Activated naive CD8-positive, alpha-beta T cell treated with anti-CD3 and anti-CD28 coated beads, Interleukin-2, amount 50 U/mL, for 24 hours (primary cell): Measurements from ENCODE around the gene VAMP5.
"Not testable (repeated sequence)": the region's sequence is repeated elsewhere in the genome, so short reads cannot be mapped to it uniquely, and the experiment has no call there.

ENCODE experiments used
- ATAC-seq: fragments of 150-1000 bp; cut with Tn5 transposase; one replicate; pipeline ENCODE4 v1.10.0; 2021
- DNase-seq: peaks from one replicate; pipeline ENCODE4 v3.0.0; 2021
- H3K27ac Mint-ChIP-seq: one replicate; pipeline ENCODE4 v1.8.0; 2021; ENCODE audit warnings: mild to moderate bottlenecking, mixed read lengths
- H3K27me3 Mint-ChIP-seq: one replicate; pipeline ENCODE4 v1.8.0; 2021; ENCODE audit warnings: mixed read lengths
- H3K36me3 Mint-ChIP-seq: one replicate; pipeline ENCODE4 v1.8.0; 2021; ENCODE audit warnings: low read depth, mixed read lengths
- H3K4me1 Mint-ChIP-seq: one replicate; pipeline ENCODE4 v1.8.0; 2021; ENCODE audit warnings: mixed read lengths
- H3K4me3 Mint-ChIP-seq: one replicate; pipeline ENCODE4 v1.8.0; 2021; ENCODE audit warnings: mild to moderate bottlenecking, moderate library complexity, mixed read lengths
- H3K9me3 Mint-ChIP-seq: one replicate; pipeline ENCODE4 v1.8.0; 2021; ENCODE audit warnings: mixed read lengths

Gene VAMP5

DNA sequence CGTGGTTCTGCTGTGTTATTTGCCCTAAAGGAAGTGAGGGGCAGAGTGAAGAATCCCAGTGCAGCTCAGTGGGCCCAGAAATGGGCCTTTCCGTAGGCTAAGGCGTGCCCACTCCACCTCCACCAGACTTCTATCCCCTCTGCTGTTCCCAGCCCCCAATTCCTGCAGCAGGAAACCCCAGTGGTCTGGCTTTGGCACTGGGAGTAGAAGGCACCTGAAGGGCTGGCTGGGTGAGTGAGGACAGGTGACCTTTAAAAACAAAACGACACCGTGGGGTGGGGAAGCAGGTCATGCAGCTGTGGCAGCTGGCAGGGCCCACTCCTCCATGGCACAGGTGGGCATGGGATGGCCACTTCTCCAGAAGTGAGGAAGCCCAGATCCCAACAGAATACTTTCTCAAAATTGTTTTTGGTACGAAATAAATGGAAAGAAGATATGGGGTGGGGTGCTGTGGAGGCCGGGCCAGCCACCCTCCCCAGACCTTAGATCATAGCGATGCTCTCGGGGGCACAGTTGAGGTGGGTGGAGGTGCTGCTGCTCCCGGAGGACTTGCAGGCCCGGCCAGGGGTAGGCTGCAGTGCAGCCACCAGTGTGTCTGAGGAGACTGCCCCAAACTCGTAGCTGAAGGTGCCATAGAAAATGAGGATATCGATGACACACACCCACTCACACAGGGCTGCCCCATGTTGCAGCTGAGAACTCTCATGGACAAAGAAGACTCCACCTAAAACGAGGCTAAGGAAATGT is 14.5 kb downstream of the VAMP5 start:
- H3K4me3 Mint-ChIP-seq, result no peak overlapping the region
- H3K36me3 Mint-ChIP-seq, result peaks cover 9% of the 10 kb centered on the region
- no peak for DNase-seq
- no peak overlapping the region for H3K27ac Mint-ChIP-seq
- H3K4me1 Mint-ChIP-seq, result peaks cover 54% of the 10 kb centered on the region
- H3K27me3 Mint-ChIP-seq, result no peaks in the 10 kb centered on the region
- ATAC-seq, result no peak
- no peaks in the 10 kb centered on the region for H3K9me3 Mint-ChIP-seq

DNA sequence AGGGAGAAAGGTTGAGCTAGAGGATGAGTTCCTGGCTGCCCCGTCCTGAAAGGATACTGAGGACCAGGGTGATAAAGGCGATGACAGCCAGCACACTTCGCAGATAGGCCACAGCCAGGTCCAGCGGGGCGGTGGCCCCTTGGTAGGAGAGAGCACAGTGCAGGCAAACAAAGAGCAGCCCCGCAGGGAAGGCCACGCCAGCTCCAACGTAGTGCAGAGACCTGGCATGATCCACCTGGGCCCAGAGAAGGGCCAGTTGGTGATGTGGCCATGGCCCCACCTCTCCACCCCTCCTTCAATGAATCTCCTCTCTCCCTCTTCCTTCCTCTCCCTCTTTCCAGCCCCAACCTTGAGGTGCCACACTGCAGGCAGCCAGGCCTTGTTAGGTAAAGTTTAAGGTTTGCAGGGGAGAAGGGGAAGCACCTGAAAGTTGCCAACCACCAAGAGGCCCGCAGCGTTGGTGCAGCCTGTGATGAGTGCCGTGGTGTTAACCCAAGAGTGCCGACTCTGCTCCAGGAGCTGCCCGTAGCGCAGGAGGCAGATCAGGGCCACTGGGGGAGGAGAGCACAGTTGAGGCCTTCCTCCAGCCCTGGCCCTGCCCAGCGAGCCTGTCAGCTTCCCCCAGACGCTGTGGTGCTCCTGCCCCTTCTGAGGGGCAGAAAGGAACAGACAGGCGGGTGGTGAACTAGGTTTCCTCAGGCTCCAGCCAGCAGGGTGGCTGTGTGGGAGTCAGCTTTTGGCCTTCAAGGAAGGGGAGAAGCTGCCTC is 15.4 kb downstream of the VAMP5 start:
- H3K27ac Mint-ChIP-seq, result no peak overlapping the region
- H3K9me3 Mint-ChIP-seq, result no peaks in the 10 kb centered on the region
- no peak overlapping the region for H3K4me3 Mint-ChIP-seq
- DNase-seq (no peak), ATAC-seq (no peak)
- peaks cover 9% of the 10 kb centered on the region for H3K36me3 Mint-ChIP-seq
- peaks cover 51% of the 10 kb centered on the region for H3K4me1 Mint-ChIP-seq
- no peaks in the 10 kb centered on the region for H3K27me3 Mint-ChIP-seq

DNA sequence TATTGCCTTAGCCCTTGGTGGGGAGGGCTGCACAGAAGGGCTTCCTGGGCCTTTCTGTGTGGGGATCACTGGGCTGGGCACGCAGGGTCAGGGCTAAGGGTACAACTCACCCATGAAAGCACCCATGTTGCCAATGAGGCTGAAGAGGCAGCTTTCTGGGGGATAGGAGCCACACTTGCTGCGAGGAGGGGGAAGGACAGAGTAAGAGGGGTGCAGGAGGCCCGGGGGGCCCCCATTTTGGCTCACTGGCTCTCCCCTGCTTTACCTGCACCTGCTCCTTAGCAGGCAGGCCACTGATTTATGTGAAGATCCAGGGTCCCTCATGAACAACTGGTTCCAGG is 16.0 kb downstream of the VAMP5 start:
- no peak overlapping the region for H3K27ac Mint-ChIP-seq
- H3K36me3 Mint-ChIP-seq, result peaks cover 9% of the 10 kb centered on the region
- no peak for ATAC-seq
- no peaks in the 10 kb centered on the region for H3K9me3 Mint-ChIP-seq
- H3K27me3 Mint-ChIP-seq, result no peaks in the 10 kb centered on the region
- peaks cover 49% of the 10 kb centered on the region for H3K4me1 Mint-ChIP-seq
- DNase-seq, result no peak
- H3K4me3 Mint-ChIP-seq, result no peak overlapping the region

DNA sequence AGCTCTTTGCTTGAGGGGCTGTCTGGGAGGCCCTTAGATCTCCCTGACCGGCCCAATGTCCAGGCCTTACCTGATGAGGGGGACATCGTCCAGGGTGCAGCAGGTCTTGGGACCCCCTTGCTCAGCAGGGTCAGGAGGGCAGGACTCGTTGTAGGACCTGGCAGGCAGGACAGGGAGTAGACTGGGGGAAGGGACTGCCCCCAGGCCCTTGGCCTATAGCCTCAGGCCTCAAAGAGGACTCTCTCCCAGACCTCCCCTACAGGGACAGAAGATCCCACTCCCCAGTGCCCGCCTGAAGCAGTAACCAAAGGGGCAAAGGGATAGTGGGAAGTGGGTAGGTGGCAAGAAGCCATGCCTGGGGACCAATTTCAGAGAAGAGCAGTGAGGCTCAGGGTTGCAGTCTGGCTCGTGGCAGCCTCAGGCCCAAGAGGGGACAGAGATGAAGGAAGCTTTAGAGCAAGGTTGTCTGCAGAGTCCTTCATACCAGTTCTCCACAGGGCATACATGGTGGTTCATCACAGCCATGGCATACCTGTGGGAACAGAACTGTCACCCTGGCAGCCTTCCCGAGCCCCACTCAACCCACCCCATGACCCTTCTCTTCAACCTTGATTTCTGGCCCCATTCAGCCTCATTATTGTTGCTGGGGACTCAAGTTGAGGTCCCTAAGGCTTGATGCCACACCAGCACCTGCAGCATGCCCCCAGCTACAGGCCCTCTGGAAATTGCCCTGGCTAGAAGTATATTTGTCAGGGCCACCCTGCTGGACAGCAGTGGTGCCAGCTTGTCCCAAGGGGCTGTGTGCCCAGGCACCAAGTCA is 16.9 kb downstream of the VAMP5 start:
- Mint-ChIP-seq H3K4me3 (peak overlapping the region; percentile 73), H3K9me3 (no peaks in the 10 kb centered on the region), H3K4me1 (peaks cover 40% of the 10 kb centered on the region), H3K36me3 (peaks cover 5% of the 10 kb centered on the region), H3K27me3 (no peaks in the 10 kb centered on the region), H3K27ac (peak overlapping the region; percentile 70)
- no peak for DNase-seq
- ATAC-seq, result no peak

DNA sequence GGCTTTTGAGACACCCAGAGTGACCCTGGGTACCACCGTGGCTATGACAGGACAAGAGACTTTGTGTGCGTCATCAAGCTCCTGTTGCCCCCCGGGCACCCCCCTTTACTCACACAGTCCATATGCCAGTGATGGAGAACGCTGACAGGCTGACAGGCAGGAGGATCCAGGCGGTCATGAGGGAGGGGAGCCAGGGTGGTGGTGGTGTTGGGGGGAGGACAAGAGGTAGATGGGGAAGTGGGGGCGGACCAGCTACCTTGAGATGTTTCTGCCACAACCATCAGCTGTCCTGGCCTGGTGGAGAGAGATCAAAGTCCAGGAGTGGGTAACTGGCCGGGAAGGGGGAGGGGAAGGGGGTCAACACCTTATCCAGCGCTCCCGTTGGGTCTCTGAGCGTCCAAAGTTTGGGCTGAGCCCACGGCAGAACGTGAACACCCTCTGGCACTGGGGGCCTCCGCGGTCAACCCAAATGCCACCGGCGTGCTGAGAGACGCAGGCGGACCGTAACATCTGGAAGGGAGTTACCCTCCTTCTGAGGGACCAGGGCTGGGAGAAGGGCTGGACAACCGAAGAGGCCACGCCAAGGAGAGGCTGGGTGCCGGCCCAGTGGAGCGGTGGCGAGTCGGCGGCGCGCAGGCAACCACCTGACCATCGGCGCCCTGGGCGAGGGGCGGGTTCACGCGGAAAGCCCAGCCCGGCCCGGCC is 17.7 kb downstream of the VAMP5 start:
- Mint-ChIP-seq H3K36me3 (peaks cover 5% of the 10 kb centered on the region), H3K4me3 (peak overlapping the region; percentile 73), H3K27me3 (no peaks in the 10 kb centered on the region), H3K4me1 (peaks cover 32% of the 10 kb centered on the region), H3K27ac (peak overlapping the region; percentile 70), H3K9me3 (no peaks in the 10 kb centered on the region)
- ATAC-seq (peak; percentile 1), DNase-seq (no peak)

DNA sequence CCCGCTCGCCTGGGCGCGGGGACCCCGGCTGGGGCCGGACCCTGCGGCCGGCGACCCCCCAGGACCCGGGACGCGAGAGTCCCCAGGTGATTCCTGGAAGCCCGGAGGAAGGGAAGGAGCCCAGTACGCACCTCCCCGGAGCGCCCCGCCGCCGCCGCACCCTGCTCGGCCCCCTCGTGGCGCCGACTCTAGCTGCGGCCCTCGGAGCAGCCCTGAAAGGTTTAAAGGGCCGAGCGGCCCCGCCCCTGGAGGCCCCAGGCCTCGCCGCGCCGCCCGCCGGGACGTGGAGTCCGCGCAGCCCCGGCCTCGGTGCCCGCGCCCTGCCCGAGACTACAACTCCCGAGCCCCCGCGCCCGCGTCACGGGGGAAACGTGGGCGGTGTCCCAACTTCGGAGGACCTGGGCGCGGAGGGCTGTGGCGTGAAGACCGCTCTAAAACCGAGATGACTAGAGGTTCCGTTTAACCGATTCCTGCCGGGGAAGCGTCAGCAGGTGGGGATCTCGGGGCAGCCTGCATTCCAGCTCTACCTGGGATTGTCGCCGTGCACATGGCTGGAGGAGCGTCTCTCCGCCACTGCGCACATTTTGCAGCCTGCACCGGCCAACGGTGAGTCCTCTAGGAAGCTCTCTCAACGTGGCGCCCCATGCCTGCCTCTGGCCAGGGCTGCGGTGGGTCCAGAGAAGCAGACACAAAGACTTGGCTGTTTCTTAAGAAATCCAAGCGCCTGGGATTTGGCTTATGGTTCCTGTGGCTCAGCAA is 18.4 kb downstream of the VAMP5 start, which contains the start of gene TMEM150A:
Gene TMEM150A, minus strand, starts transcription at position 223 of the 759 bp plus-strand sequence. CDS start 750 bp downstream, outside the sequence.
- ATAC-seq (peak; percentile 94), DNase-seq (peak; percentile 90)
- no peaks in the 10 kb centered on the region for H3K27me3 Mint-ChIP-seq
- H3K36me3 Mint-ChIP-seq, result peaks cover 4% of the 10 kb centered on the region
- peak within 1 kb of the TSS; percentile 70 for H3K27ac Mint-ChIP-seq
- H3K4me3 Mint-ChIP-seq, result peak within 1 kb of the TSS; percentile 91
- H3K4me1 Mint-ChIP-seq, result peaks cover 30% of the 10 kb centered on the region
- H3K9me3 Mint-ChIP-seq, result no peaks in the 10 kb centered on the region

DNA sequence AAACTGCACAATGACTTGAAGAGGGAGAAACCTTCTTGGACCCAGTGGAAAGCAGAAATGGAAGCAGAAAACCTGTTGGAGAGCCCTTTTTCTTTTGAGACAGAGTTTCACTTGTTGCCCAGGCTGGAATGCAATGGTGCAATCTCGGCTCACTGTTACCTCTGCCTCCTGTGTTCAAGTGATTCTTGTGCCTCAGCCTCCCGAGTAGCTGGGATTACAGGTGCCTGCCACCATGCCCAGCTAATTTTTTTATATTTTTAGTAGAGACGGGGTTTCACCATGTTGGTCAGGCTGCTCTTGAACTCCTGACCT is 19.9 kb downstream of the VAMP5 start:
- not testable (repeated sequence) for H3K36me3 Mint-ChIP-seq, ATAC-seq, H3K27me3 Mint-ChIP-seq, DNase-seq, H3K9me3 Mint-ChIP-seq
- Mint-ChIP-seq H3K4me3 (peak overlapping the region; percentile 91), H3K4me1 (peaks cover 28% of the 10 kb centered on the region), H3K27ac (peak overlapping the region; percentile 27)

DNA sequence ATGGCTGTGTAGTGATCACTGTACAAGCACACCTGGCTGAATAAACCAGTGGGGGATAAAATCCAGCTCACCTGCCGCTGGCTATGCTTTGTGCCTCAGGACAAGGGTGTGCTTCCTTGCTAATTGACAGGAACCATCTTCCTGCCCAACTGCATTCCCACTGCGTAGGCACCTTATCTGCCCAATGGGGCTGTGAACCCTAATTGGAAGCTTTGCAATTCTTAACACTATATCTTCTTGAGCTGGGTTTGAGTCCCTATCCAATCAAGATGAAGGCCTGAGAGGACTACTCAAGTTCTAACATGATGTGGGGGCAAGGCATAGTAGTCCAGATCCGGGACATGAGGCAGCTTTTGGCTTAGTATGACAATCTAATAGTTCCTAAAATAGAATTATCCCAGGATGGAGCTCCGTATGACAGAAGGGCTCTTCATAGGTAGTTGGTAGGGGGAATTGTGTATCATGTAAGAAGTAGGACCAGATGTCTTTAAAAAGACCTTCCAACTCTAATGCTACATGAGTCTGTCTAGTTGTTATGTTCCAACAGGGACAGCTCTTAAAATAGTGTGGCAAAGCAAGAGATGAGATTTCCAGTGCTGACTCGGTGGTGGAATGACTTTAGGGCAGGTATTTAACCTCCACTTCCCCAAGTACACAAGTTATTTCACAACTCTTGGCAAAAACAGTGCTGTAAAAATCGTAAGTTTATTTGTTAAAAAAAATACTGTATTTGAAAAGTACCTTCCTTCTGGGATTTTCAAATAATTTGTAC is 20.5 kb downstream of the VAMP5 start:
- H3K4me1 Mint-ChIP-seq, result peaks cover 29% of the 10 kb centered on the region
- no peak overlapping the region for H3K27ac Mint-ChIP-seq
- no peak overlapping the region for H3K4me3 Mint-ChIP-seq
- DNase-seq (no peak), ATAC-seq (no peak)
- H3K27me3 Mint-ChIP-seq, result no peaks in the 10 kb centered on the region
- H3K36me3 Mint-ChIP-seq, result peaks cover 9% of the 10 kb centered on the region
- no peaks in the 10 kb centered on the region for H3K9me3 Mint-ChIP-seq

DNA sequence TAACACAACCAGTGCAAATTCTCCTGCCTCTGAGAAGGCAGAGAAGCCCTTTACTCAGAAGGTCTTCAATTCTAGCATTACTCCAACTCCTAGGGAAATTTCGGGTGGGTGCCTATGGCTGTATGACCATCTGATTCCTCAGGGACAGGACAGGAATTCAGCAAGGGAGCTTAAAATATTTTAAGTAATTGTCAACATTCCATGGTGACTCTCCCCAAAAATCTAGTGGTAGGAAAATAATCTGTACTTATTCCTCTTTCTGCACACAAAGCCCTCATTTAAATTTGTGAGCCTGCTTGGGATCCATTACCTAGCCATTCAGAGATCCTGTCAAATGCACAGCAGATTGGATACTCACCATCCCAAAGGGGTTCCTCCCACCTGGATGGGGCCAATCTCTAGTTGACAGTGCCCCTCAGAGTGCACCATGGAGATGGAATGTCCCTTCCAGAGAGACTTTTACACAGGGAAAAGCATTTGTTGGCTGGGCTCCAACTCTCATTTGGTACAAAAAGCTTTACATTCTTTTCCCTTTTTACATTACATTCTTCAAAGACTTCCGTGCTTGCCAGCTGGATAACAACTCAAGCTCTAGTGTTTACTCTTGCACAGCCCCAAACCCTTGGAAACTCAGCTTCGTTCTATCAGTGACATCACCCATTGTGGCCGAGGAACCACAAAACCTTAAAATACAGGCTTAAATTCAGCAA is 21.3 kb downstream of the VAMP5 start:
- Mint-ChIP-seq H3K27me3 (no peaks in the 10 kb centered on the region), H3K27ac (no peak overlapping the region), H3K4me3 (no peak overlapping the region), H3K36me3 (peaks cover 12% of the 10 kb centered on the region), H3K9me3 (no peaks in the 10 kb centered on the region), H3K4me1 (peaks cover 36% of the 10 kb centered on the region)
- no peak for ATAC-seq
- no peak for DNase-seq

DNA sequence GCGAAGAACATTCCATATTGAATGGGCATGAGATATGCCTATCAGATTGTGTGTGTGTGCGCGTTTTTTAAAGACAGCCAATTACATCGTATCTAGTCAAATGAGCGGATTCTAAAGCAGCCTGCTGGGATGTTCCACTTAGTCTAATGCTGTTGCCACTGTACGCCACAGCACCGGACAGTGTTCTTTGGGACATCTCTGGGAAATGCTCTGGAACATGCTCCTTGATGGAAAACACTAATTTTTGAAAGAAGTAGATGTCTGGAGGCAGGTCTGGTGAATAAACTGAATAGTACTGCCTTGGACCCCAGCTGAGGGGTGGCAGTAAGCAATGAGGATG is 21.9 kb downstream of the VAMP5 start:
- no peak overlapping the region for H3K27ac Mint-ChIP-seq
- H3K27me3 Mint-ChIP-seq, result no peaks in the 10 kb centered on the region
- ATAC-seq (no peak), DNase-seq (no peak)
- H3K4me1 Mint-ChIP-seq, result peaks cover 36% of the 10 kb centered on the region
- peaks cover 12% of the 10 kb centered on the region for H3K36me3 Mint-ChIP-seq
- no peaks in the 10 kb centered on the region for H3K9me3 Mint-ChIP-seq
- H3K4me3 Mint-ChIP-seq, result no peak overlapping the region

DNA sequence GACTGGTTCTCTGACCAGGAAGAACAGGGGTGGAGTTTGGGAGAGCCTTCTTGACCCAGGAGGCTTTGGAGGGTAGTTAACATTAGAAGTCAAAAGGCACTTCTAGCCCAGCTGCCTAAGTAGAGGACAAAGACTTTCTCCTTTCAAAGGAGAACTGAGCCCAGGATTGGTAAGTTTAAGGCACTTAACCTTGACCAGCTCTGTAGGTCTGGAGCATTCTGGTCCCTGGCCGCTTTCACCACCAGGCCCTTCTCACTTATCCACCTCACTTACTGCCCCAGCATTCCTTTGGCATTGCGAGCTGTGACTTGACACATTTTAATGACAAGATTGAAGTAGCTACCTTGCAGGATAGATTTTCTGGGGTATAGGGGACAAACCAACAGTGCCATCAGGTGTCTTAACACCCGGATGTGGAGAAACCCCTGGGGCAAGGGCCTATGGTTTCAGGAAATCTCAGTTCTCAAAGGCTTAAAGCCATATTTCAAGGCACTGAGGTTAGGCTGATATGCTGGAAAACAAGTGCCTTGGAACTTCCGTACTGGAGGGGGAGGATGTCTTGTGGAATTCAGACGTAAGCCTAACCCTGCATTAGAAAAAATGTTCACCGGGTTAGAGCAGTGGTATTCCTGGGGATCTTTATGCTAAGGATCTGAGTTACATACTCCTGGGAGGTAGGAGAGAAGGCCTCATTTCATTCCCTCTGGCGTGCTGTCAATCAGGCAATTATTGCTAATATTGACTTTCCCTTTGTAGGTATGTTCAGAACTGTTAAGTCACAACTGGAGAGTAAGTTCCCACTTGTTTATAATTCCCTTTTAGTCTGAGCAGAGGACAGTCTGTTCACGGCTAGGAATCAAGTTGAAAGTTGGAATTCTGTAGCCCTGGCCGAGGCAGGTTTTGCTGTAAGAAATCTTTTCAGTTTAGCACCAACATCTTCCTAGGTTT is 23.3 kb downstream of the VAMP5 start:
- Mint-ChIP-seq H3K4me3 (no peak overlapping the region), H3K27ac (no peak overlapping the region), H3K27me3 (no peaks in the 10 kb centered on the region), H3K36me3 (peaks cover 12% of the 10 kb centered on the region), H3K9me3 (no peaks in the 10 kb centered on the region), H3K4me1 (peaks cover 39% of the 10 kb centered on the region)
- DNase-seq, result no peak
- ATAC-seq, result no peak

DNA sequence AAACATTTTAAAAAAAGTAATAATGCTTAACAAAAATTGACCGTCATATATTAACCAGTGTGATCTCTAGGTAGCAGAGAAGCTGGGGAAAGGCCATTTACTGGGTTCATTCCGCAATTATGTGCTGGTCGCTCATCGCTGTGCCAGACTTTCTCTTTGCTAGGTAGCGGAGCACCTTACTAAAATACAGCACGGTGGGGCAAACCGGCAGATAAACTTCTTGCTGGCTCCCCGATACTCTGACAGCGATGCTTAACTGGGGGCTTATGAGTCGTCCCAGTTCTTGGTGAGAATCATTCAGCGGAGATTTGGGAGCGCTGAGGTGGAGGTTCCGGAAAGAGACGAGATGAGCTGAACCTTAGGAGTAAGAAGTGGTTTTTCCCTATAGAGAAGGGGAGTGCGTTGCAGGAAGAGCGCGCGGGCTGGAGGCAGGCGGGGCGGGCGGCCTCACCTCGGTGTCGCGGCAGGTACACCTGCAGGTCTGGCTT is 27.0 kb downstream of the VAMP5 start:
- Mint-ChIP-seq H3K27ac (peak overlapping the region; percentile 95), H3K27me3 (no peaks in the 10 kb centered on the region), H3K9me3 (no peaks in the 10 kb centered on the region), H3K4me1 (peaks cover 35% of the 10 kb centered on the region), H3K4me3 (peak overlapping the region; percentile 98), H3K36me3 (peaks cover 14% of the 10 kb centered on the region)
- DNase-seq, result no peak
- ATAC-seq, result no peak
